ENCODE measurements around the gene SCAF4.

SCAF4 gene

GRCh38 chr21:31629972-31630711 lies 101.8 kb downstream of the SCAF4 start:
- DNase-seq = no peak
- Histone ChIP-seq H3K79me2 (ENCODE audit: insufficient read depth, low read length) (no peaks in the 10 kb centered on the region), H3K4me1 (ENCODE audit: insufficient read depth, low read length) (no peaks in the 10 kb centered on the region), H3K4me2 (ENCODE audit: insufficient read depth, low read length) (no peak overlapping the region), H3K27ac (ENCODE audit: low read length) (no peak overlapping the region), H3K9ac (ENCODE audit: low read depth, low read length) (no peak overlapping the region), H3K36me3 (ENCODE audit: insufficient read depth, low read length) (no peaks in the 10 kb centered on the region), H3K27me3 (ENCODE audit: insufficient read depth, low read length, poor library complexity) (no peaks in the 10 kb centered on the region), H4K20me1 (ENCODE audit: insufficient read depth, low read length) (no peaks in the 10 kb centered on the region), H3K9me3 (ENCODE audit: insufficient read depth, low read length, severe bottlenecking) (no peaks in the 10 kb centered on the region), H3K4me3 (ENCODE audit: low read depth in 1 of 2, low read length in 2 of 2) (no peak overlapping the region), H2AFZ (ENCODE audit: low read depth, low read length) (no peak overlapping the region)
- TF ChIP-seq EZH2 (IDR thresholded peaks at IDR 0.05; ENCODE audit: borderline replicate concordance, low read depth, low read length, severe bottlenecking) (no peak), CTCF (IDR thresholded peaks at IDR 0.05; ENCODE audit: borderline replicate concordance, extremely low read depth, low read length, poor library complexity, severe bottlenecking) (no peak)
- no peak for ATAC-seq (ENCODE audit: insufficient read depth, low read depth)

GRCh38 chr21:31624961-31625491 lies 106.9 kb downstream of the SCAF4 start:
- TF ChIP-seq EZH2 (IDR thresholded peaks at IDR 0.05; ENCODE audit: borderline replicate concordance, low read depth, low read length, severe bottlenecking) = no peak
- TF ChIP-seq CTCF (IDR thresholded peaks at IDR 0.05; ENCODE audit: borderline replicate concordance, extremely low read depth, low read length, poor library complexity, severe bottlenecking) = no peak
- ATAC-seq (ENCODE audit: insufficient read depth, low read depth) = no peak
- H3K9ac ChIP-seq (ENCODE audit: low read depth, low read length) = no peak overlapping the region

DNA sequence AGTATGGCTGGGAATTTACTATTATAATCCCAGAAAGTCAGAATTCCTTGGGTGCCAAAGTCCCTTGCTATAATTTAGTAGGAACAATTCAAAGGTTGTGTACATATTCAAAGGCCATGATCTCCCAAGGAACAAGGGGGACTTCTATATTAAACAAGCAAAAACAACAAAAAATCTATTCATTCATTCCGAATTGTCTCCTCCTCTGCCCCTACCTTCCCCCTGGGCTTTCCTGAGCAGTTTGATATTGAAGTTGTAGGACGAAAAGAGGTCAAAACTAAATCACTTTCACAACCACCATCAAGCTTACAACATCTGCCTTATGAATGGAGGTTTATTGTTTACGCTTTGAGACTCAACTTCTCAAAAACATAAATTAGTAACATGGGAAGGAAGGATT lies 107.7 kb downstream of the SCAF4 start:
- no peaks in the 10 kb centered on the region for H3K9me3 ChIP-seq (ENCODE audit: insufficient read depth, low read length, severe bottlenecking)
- H3K27me3 ChIP-seq (ENCODE audit: insufficient read depth, low read length, poor library complexity) = no peaks in the 10 kb centered on the region
- TF ChIP-seq EZH2 (IDR thresholded peaks at IDR 0.05; ENCODE audit: borderline replicate concordance, low read depth, low read length, severe bottlenecking) = no peak
- TF ChIP-seq CTCF (IDR thresholded peaks at IDR 0.05; ENCODE audit: borderline replicate concordance, extremely low read depth, low read length, poor library complexity, severe bottlenecking) = no peak
- peaks cover 11% of the 10 kb centered on the region for H3K4me1 ChIP-seq (ENCODE audit: insufficient read depth, low read length)
- H4K20me1 ChIP-seq (ENCODE audit: insufficient read depth, low read length) = no peaks in the 10 kb centered on the region
- no peaks in the 10 kb centered on the region for H3K36me3 ChIP-seq (ENCODE audit: insufficient read depth, low read length)
- H3K4me2 ChIP-seq (ENCODE audit: insufficient read depth, low read length) = no peak overlapping the region
- H3K4me3 ChIP-seq (ENCODE audit: low read depth in 1 of 2, low read length in 2 of 2) = no peak overlapping the region
- ATAC-seq (ENCODE audit: insufficient read depth, low read depth) (no peak), DNase-seq (no peak)
- no peak overlapping the region for H3K9ac ChIP-seq (ENCODE audit: low read depth, low read length)
- no peak overlapping the region for H3K27ac ChIP-seq (ENCODE audit: low read length)
- no peaks in the 10 kb centered on the region for H3K79me2 ChIP-seq (ENCODE audit: insufficient read depth, low read length)
- no peak overlapping the region for H2AFZ ChIP-seq (ENCODE audit: low read depth, low read length)

More at GRCh38 chr21:31624961-31625491, 106.9 kb downstream of the SCAF4 start:
- Histone ChIP-seq H3K4me2 (ENCODE audit: insufficient read depth, low read length) (no peak overlapping the region), H2AFZ (ENCODE audit: low read depth, low read length) (no peak overlapping the region), H3K79me2 (ENCODE audit: insufficient read depth, low read length) (no peaks in the 10 kb centered on the region), H4K20me1 (ENCODE audit: insufficient read depth, low read length) (no peaks in the 10 kb centered on the region), H3K4me3 (ENCODE audit: low read depth in 1 of 2, low read length in 2 of 2) (no peak overlapping the region), H3K27ac (ENCODE audit: low read length) (no peak overlapping the region), H3K36me3 (ENCODE audit: insufficient read depth, low read length) (no peaks in the 10 kb centered on the region), H3K9me3 (ENCODE audit: insufficient read depth, low read length, severe bottlenecking) (no peaks in the 10 kb centered on the region), H3K4me1 (ENCODE audit: insufficient read depth, low read length) (peaks cover 11% of the 10 kb centered on the region), H3K27me3 (ENCODE audit: insufficient read depth, low read length, poor library complexity) (no peaks in the 10 kb centered on the region)
- no peak for DNase-seq
